ENCODE measurements around the gene PRKAR2B.

Gene PRKAR2B

DNA sequence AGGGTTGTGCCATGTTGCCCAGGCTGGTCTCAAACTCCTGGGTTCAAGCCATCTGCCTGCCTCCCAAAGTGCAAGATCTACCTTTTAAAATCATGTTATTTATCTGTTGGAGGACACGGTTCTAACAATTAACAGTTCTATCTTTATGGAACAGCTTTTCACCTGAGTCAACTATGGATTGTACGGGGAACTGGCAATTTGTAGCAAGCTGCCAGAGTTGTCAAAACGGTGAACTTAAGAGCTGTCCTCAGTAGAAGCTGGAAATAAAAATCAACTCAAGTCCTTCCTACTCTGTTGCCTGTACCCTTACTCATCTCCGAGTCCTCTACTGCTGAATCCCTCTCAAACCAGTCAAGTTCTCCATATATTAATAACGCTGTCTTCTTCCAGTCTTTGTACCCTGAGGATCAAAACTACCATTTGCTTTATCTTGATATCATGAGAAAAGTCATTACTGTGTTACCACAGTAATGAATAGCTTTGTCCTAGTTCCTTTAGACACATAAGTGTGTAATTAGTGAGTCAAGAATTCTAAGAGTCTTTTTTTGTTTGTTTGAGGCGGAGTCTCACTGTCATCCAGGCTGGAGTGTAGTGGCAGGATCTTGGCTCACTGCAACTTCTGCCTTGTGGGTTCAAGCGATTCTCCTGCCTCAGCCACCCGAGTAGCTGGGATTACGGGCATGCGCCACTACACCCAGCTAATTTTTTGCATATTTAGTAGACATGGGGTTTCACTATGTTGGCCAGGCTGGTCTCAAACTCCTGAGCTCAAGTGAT lies 152.5 kb downstream of the PRKAR2B start:
- in situ Hi-C loops (cut with MboI; ENCODE audit: low pct_unique_long_range_greater_than_20kb, low sequenced_read_pairs, unreplicated experiment) = loop anchor here (25.0 kb wide), 1 partner anchor 540 kb away; the partner anchor contains the start of gene CBLL1
- TF ChIP-seq, protein P1, sequence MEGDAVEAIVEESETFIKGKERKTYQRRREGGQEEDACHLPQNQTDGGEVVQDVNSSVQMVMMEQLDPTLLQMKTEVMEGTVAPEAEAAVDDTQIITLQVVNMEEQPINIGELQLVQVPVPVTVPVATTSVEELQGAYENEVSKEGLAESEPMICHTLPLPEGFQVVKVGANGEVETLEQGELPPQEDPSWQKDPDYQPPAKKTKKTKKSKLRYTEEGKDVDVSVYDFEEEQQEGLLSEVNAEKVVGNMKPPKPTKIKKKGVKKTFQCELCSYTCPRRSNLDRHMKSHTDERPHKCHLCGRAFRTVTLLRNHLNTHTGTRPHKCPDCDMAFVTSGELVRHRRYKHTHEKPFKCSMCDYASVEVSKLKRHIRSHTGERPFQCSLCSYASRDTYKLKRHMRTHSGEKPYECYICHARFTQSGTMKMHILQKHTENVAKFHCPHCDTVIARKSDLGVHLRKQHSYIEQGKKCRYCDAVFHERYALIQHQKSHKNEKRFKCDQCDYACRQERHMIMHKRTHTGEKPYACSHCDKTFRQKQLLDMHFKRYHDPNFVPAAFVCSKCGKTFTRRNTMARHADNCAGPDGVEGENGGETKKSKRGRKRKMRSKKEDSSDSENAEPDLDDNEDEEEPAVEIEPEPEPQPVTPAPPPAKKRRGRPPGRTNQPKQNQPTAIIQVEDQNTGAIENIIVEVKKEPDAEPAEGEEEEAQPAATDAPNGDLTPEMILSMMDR (IDR thresholded peaks at IDR 0.05; ENCODE audit: extremely low read depth, insufficient read depth, missing control alignments) = no peak

DNA sequence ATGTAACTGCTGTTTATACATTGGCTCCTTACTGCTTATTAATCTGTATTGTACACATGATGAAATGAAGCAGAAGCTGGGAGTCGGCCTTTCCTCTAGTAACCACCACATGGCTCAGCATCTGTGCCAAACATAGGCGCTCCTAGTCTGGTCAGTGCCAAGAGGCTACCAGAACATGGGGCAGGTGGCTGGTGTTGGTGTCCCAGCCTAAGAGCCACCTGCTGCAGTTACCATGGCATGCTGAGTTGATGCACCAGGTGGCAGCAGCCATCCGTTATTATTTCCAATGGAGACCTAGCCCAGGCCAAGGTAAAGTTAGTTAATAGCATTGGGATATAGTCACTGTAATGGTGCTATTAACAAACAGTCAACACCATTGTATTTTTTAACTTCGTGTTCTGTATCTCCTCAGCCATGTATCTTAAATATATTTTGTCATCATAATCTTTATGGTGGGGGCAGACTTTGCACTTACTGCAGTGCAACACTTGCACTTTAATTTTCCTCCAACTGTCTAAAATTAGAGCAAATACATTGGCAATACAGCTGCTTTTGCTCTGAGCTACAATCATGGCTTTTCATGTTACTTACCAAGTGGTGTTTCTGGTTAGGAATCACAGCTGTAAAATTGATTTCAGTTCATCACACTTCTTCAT lies 157.4 kb downstream of the PRKAR2B start:
- in situ Hi-C loops (cut with MboI; ENCODE audit: low pct_unique_long_range_greater_than_20kb, low sequenced_read_pairs, unreplicated experiment) = no loop called here
- TF ChIP-seq, protein P1 (IDR thresholded peaks at IDR 0.05; ENCODE audit: extremely low read depth, insufficient read depth, missing control alignments) = peak; percentile 58
- DNase-seq (ENCODE audit: low spot score) = peak; percentile 39

More for the DNA sequence above, 152.5 kb downstream of the PRKAR2B start:
- DNase-seq (ENCODE audit: low spot score) = no peak

DNA sequence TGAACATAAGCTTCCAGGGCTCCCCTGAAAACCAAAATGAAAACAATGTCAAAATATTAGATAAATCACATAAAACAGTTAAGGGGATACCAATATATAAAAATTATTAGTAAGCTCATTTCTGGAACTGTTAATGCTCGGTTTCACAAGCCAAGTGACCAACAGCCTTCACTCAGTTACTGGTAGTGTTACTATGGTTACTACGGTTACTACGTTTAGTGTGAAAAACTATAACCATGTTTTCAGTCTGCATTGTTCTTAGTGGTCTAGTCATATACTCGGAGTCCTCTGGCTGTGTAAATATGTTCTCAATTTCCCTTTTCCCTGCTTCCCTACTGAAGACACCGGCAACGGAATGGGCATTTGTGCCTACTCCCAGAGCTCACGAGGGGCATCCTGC lies 159.1 kb downstream of the PRKAR2B start:
- DNase-seq (ENCODE audit: low spot score) = no peak
- TF ChIP-seq, protein P1 (IDR thresholded peaks at IDR 0.05; ENCODE audit: extremely low read depth, insufficient read depth, missing control alignments) = no peak
- in situ Hi-C loops (cut with MboI; ENCODE audit: low pct_unique_long_range_greater_than_20kb, low sequenced_read_pairs, unreplicated experiment) = no loop called here

DNA sequence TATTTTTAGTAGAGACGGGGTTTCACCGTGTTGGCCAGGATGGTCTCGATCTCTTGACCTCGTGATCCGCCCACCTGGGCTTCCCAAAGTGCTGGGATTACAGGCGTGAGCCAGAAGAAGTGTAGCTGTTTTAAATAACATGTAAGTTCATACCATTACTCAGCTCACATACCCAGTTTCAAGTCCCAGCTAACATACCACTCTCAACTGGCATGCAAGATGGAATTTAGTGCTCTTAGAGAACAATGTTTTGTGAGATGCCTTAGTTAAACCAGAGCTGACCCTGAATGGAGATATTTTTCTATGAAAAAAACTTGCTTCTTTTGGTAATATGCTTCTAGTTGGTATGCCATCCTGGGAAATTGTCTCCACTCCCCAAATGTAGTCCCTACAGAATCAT lies 161.6 kb downstream of the PRKAR2B start:
- TF ChIP-seq, protein P1 (IDR thresholded peaks at IDR 0.05; ENCODE audit: extremely low read depth, insufficient read depth, missing control alignments) = no peak
- in situ Hi-C loops (cut with MboI; ENCODE audit: low pct_unique_long_range_greater_than_20kb, low sequenced_read_pairs, unreplicated experiment) = no loop called here
- no peak for DNase-seq (ENCODE audit: low spot score)

DNA sequence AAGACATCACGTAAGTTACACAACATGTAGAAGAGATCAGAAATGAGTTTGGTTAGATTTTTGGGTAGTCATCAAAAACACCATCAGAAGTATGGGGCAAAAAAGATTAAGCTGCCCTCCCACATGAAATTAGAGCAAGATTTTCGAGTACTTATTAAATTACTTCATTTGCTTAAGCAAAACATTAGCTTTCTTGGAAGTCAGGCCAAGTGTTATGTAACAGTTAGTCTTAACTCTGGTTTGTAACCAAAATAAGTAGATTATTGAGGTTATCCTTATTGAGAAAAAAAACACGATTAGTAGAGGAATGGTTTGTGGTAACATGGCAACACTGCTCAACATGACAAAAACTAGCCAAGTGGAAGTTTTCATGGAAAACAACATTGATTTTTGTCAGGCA lies 162.2 kb downstream of the PRKAR2B start:
- DNase-seq (ENCODE audit: low spot score) = no peak
- TF ChIP-seq, protein P1 (IDR thresholded peaks at IDR 0.05; ENCODE audit: extremely low read depth, insufficient read depth, missing control alignments) = no peak
- in situ Hi-C loops (cut with MboI; ENCODE audit: low pct_unique_long_range_greater_than_20kb, low sequenced_read_pairs, unreplicated experiment) = no loop called here

DNA sequence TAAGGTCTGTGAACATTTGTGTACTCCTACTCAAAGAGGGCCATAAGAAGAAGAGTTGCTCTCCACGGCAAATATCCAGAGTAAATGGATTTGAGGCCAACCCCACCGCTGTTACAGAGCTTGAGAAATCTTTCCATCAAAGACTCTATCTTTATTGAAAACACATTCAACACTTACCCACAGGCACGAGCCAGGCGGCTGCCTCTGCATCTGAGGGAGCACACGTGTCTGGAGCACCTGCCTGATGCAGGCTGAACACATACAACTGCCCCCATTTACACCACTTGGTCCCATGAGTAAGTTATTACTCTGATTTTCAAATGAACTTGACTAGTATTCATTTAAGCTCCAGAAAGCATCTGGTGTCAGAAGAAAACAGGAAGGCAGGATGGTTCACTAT lies 163.0 kb downstream of the PRKAR2B start:
- TF ChIP-seq, protein P1 (IDR thresholded peaks at IDR 0.05; ENCODE audit: extremely low read depth, insufficient read depth, missing control alignments) = no peak
- no peak for DNase-seq (ENCODE audit: low spot score)
- in situ Hi-C loops (cut with MboI; ENCODE audit: low pct_unique_long_range_greater_than_20kb, low sequenced_read_pairs, unreplicated experiment) = no loop called here

Data from GM13977 (cell line).